ENCODE data around the gene NHLRC3.

GRCh38 chr13:39056018-39056417, 17.8 kb downstream of the NHLRC3 start:
- no peak for TF ChIP-seq CTCF (IDR thresholded peaks at IDR 0.05)
- TF ChIP-seq EP300 (IDR thresholded peaks at IDR 0.05), result no peak
- TF ChIP-seq POLR2A (IDR thresholded peaks at IDR 0.05), result no peak
